ENCODE data around the gene CLEC2B.

Gene CLEC2B

DNA sequence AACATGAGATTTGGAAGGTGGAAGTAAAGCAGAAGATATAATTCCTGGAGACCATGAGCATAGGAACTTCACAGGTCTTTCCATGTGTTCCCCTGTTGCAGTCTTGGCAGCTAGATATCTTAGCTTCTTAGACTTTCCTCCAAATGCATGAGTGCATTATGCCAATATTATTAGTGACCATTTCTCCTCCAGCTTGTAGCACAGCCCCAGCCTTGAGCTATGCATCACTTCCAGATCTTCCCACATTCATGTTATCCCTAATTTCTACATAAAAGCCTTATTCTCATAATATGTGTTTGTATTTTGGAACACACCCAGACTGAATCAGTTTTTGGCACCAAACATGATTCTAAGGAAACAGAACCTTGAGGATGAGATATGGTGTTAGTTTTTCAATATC lies 11.0 kb downstream of the CLEC2B start:
- H3K27me3 ChIP-seq: no peaks in the 10 kb centered on the region
- no peaks in the 10 kb centered on the region for H3K36me3 ChIP-seq
- DNase-seq: no peak
- H3K4me1 ChIP-seq: no peaks in the 10 kb centered on the region
- H3K9me3 ChIP-seq: no peaks in the 10 kb centered on the region
- TF ChIP-seq, protein P1, sequence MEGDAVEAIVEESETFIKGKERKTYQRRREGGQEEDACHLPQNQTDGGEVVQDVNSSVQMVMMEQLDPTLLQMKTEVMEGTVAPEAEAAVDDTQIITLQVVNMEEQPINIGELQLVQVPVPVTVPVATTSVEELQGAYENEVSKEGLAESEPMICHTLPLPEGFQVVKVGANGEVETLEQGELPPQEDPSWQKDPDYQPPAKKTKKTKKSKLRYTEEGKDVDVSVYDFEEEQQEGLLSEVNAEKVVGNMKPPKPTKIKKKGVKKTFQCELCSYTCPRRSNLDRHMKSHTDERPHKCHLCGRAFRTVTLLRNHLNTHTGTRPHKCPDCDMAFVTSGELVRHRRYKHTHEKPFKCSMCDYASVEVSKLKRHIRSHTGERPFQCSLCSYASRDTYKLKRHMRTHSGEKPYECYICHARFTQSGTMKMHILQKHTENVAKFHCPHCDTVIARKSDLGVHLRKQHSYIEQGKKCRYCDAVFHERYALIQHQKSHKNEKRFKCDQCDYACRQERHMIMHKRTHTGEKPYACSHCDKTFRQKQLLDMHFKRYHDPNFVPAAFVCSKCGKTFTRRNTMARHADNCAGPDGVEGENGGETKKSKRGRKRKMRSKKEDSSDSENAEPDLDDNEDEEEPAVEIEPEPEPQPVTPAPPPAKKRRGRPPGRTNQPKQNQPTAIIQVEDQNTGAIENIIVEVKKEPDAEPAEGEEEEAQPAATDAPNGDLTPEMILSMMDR (IDR thresholded peaks at IDR 0.05): no peak
- H3K4me3 ChIP-seq: no peak overlapping the region
- intact Hi-C loops (cut with DNase I; ENCODE audit: low total_unique reads): no loop called here
- H3K27ac ChIP-seq: no peak overlapping the region

DNA sequence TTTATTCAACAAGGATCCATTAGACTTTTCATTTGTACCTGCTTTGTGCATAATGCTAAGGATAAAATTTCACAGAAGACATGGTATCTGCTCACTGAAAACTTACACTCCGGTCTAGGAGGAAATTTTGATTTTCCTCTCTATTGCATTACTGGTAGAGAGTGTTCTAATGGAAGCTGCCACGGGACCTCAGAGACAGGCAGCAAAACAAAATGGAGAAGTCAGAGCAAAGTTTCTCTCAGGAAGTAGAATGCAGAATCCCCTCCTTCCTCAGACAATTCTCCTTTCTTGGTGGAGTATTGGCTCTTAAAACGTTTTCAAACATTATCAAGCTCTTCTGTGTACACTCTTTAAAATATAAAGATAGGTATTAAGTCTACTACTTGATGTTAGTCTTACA lies 12.3 kb downstream of the CLEC2B start:
- DNase-seq: no peak

DNA sequence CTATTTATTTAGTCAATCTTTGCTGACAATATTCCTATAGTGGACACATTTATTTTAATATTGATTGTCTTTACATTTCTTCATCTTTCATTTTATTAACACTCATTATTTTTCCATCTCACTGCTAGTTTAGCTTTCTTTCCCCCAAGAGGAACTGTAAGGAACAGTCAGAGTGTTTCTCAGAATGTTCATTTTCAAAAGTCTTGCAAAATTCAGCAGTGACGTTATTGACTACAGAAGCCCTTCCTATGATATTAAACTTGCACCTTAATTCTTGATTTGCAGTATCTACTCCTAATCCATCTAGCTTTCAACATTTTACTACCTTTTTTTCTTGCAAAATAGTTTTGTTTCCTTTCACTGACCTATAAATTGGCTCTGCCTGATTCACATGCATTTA lies 13.0 kb downstream of the CLEC2B start:
- H3K27me3 ChIP-seq: no peaks in the 10 kb centered on the region
- H3K4me3 ChIP-seq: no peak overlapping the region
- intact Hi-C loops (cut with DNase I; ENCODE audit: low total_unique reads): no loop called here
- no peaks in the 10 kb centered on the region for H3K4me1 ChIP-seq
- H3K9me3 ChIP-seq: no peaks in the 10 kb centered on the region
- DNase-seq: no peak
- no peak overlapping the region for H3K27ac ChIP-seq
- TF ChIP-seq, protein P1 (IDR thresholded peaks at IDR 0.05): no peak
- H3K36me3 ChIP-seq: peaks cover 0 to 3% (median 0%) of the 10 kb centered on the region in 3 donors

More for the DNA sequence above, 12.3 kb downstream of the CLEC2B start:
- Histone ChIP-seq H3K36me3 (peaks cover 0 to 3% (median 0%) of the 10 kb centered on the region in 3 donors), H3K27ac (no peak overlapping the region), H3K9me3 (no peaks in the 10 kb centered on the region), H3K27me3 (no peaks in the 10 kb centered on the region), H3K4me3 (no peak overlapping the region), H3K4me1 (no peaks in the 10 kb centered on the region)
- intact Hi-C loops (cut with DNase I; ENCODE audit: low total_unique reads): no loop called here
- TF ChIP-seq, protein P1 (IDR thresholded peaks at IDR 0.05): no peak

DNA sequence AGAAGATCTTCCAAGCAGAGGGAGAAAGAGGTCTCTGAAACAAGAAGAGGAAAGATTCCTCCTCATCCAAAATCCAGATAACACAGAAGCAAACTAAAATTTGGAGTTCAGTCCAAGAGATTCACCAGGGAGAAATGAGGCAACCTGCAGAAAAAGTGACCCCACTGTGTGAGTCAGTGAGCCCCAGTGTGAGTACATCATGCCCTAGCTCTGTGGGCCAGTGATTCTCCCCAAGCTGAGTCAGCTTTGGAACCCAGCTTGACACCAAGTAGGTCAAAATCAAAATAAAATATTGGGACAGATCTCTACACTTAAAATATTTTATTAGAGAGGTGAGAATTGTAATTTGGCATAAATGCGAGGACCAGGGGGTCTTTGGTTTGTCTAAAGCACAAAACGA lies 17.2 kb downstream of the CLEC2B start:
- TF ChIP-seq, protein P1 (IDR thresholded peaks at IDR 0.05): no peak
- no peaks in the 10 kb centered on the region for H3K4me1 ChIP-seq
- H3K9me3 ChIP-seq: no peaks in the 10 kb centered on the region
- peaks cover 0 to 3% (median 0%) of the 10 kb centered on the region in 3 donors for H3K36me3 ChIP-seq
- H3K4me3 ChIP-seq: no peak overlapping the region
- intact Hi-C loops (cut with DNase I; ENCODE audit: low total_unique reads): no loop called here
- H3K27ac ChIP-seq: no peak overlapping the region
- H3K27me3 ChIP-seq: no peaks in the 10 kb centered on the region
- DNase-seq: no peak

DNA sequence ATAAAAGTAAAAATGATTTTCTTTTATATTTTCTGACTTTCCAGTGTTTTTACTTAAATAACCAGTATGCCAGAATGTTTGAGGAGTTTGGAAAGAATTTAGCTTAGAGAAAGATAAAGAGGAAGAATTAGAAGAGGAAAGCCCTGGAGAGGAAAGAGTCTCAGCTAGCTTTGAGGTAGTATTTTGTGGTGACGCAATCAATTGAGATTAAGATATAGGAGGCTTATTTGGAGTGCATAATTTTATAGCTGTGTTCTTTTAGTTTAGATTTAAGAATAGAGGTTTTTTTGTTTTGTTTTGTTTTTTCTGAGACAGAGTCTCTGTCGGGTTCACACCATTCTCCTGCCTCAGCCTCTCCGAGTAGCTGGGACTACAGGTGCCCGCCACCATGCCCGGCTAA lies 18.1 kb downstream of the CLEC2B start:
- Histone ChIP-seq H3K27ac (no peak overlapping the region), H3K9me3 (no peaks in the 10 kb centered on the region), H3K4me1 (no peaks in the 10 kb centered on the region), H3K36me3 (peaks cover 0 to 3% (median 0%) of the 10 kb centered on the region in 3 donors), H3K4me3 (no peak overlapping the region), H3K27me3 (no peaks in the 10 kb centered on the region)
- TF ChIP-seq, protein P1 (IDR thresholded peaks at IDR 0.05): no peak
- intact Hi-C loops (cut with DNase I; ENCODE audit: low total_unique reads): no loop called here
- no peak for DNase-seq

DNA sequence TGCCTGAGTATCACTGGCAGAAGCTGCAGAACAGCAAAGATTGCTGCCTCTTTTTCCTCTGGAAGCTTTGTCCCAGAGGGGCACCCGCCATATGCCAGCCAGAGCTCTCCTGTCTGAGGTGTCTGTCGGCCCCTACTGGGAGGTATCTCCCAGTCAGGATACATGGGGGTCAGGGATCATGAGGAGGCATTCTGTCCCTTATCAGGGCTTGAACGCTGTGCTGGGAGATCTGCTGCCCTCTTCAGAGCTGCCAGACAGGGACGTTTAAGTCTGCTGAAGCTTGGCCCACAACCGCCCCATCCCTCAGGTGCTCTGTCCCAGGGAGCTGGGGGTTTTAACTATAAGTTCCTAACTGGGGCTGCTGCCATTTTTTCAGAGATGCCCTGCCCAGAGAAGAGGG lies 20.3 kb downstream of the CLEC2B start:
- intact Hi-C loops (cut with DNase I; ENCODE audit: low total_unique reads): no loop called here

More for the DNA sequence above, 20.3 kb downstream of the CLEC2B start:
- DNase-seq: no peak
- no peak overlapping the region for H3K27ac ChIP-seq
- no peaks in the 10 kb centered on the region for H3K4me1 ChIP-seq
- H3K4me3 ChIP-seq: no peak overlapping the region
- no peaks in the 10 kb centered on the region for H3K9me3 ChIP-seq
- H3K36me3 ChIP-seq: peaks cover 0 to 3% (median 0%) of the 10 kb centered on the region in 3 donors
- TF ChIP-seq, protein P1 (IDR thresholded peaks at IDR 0.05): no peak
- no peaks in the 10 kb centered on the region for H3K27me3 ChIP-seq

All from tibial artery (tissue), 4 donors.